AG09309 (cell line): ENCODE measurements around the gene SULT1A2.
"Not testable (repeated sequence)": the region's sequence is repeated elsewhere in the genome, so short reads cannot be mapped to it uniquely, and the experiment has no call there.

Source experiments
- DNase-seq: peaks from one replicate; pipeline ENCODE4 v3.0.0-alpha.2; 2010; ENCODE audit warnings: low read depth
- H3K4me3 ChIP-seq: 2 replicates; pipeline ENCODE4 v1.5.1; 2011; ENCODE audit warnings: mild to moderate bottlenecking, low read depth, low read length, moderate library complexity; ENCODE audit not compliant: control insufficient read depth
- TF ChIP-seq, protein P1 (sequence below): IDR thresholded peaks from 2 replicates; pipeline ENCODE4 v1.5.1; 2011; ENCODE audit warnings: mild to moderate bottlenecking, low read depth, low read length, inconsistent platforms; ENCODE audit not compliant: insufficient read depth, control insufficient read depth; ENCODE audit errors: missing control alignments

The SULT1A2 gene

DNA sequence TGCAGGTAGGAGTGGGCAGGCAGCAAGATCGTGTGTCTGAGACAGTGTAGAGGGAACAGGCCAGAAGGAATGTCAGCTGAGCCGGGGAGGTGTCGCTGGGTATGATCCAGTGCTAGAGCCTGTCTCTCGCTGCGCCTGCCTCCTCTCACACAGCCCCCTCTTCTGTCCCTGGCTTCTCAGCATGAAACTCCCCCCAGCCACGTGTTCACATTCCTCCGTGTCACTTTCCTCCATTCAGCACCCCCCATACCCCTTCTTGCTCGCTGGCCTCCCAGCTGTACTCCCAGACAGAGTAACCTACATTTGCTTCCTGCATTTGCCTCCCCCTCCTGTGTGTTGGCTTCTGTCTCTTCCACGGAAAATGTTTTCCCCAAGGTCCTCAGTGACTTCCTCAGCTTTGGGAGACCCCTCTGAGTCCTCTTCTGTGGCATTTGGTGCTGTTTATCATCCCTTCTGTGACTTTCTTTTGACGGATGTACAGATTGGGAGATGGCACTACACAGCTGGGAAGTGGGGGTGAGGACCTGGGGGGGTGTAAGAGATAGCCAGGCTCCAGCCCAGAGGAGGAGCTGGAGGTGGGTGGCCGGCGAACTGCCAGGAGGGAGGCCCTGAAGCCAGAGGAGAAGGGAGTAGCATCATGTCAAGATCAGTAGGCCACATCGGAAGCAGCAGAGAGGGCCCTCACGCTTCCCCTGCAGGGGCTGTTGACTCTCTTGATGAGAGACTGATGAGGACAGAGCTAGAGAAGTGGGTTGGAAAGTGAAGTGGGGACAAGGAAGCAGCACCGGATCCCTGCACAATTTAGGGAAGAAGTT, 23.9 kb downstream of the SULT1A2 start:
- H3K4me3 ChIP-seq: no peak overlapping the region
- TF ChIP-seq, protein P1, sequence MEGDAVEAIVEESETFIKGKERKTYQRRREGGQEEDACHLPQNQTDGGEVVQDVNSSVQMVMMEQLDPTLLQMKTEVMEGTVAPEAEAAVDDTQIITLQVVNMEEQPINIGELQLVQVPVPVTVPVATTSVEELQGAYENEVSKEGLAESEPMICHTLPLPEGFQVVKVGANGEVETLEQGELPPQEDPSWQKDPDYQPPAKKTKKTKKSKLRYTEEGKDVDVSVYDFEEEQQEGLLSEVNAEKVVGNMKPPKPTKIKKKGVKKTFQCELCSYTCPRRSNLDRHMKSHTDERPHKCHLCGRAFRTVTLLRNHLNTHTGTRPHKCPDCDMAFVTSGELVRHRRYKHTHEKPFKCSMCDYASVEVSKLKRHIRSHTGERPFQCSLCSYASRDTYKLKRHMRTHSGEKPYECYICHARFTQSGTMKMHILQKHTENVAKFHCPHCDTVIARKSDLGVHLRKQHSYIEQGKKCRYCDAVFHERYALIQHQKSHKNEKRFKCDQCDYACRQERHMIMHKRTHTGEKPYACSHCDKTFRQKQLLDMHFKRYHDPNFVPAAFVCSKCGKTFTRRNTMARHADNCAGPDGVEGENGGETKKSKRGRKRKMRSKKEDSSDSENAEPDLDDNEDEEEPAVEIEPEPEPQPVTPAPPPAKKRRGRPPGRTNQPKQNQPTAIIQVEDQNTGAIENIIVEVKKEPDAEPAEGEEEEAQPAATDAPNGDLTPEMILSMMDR: no peak
- DNase-seq: no peak

DNA sequence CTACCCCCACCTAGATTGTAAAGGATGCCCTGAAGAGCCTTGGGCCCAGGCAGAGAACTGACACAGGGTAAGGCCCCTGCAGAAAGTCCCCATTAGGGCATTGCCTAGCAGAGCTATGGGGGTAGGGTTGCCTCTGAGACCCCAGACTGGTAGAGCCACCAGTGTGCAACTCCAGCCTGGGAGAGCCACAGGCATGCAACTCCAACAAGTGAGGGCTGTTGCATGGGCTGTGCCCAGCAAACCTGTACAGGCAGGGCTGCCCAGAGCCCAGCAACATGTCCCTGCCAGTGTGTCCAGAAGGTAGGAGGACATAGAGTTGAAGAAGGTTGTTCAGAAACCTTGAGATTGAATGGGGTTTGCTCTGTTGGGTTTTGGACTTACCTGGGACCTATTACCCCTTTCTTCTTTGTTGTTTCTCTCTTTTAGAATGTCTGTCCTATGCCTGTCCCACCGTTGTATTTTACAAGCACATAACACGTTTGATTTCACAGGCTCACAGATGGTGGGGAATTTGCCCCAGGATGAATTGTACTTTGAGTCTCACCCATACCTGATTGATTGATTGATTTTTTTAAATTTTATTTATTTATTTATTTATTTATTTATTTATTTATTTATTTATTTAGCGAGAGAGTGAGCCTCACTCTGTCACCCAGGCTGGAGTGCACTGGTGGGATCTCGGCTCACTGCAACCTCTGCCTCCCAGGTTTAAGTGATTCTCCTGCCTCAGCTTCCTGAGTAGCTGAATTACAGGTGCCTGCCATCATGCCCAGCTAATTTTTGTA, 26.7 kb downstream of the SULT1A2 start:
- TF ChIP-seq, protein P1: no peak
- no peak for DNase-seq
- H3K4me3 ChIP-seq: no peak overlapping the region

DNA sequence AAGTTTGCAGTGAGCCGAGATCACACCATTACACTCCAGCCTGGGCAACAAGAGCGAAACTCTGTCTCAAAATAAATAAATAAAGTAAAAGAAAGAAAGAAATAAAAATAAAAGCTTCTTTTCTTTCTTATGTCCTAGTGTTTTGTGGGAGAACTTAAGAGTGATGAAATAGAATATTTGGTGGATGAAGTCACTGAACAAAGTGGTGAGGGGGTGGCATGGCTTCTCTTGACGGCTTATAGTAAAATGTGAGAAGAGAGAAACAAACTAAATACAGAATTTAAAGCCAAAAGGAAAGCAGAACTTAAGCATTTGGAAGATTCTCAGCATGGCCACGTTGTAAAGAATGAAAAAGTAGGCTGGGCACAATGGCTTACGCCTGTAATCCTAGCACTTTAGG, 27.8 kb downstream of the SULT1A2 start:
- DNase-seq: no peak
- no peak overlapping the region for H3K4me3 ChIP-seq
- TF ChIP-seq, protein P1: no peak

DNA sequence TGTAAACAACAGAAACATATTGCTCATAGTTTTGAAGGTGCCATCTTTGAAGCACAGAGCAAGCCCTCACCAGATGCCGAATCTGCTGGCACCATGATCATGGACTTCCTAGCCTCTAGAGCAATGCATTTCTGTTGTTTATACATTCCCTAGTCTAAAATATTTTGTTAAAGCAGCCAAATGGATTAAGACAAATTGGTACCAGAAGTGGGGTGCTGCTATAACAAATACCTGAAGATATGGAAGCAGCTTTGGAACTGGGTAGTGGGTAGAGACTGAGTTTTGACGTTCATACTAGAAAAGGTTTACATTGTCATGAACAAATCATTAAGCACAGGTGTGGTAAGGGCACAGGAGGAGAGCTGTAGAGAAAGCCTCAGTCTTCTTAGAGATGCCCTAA, 29.6 kb downstream of the SULT1A2 start:
- TF ChIP-seq, protein P1: no peak
- no peak overlapping the region for H3K4me3 ChIP-seq
- DNase-seq: no peak

DNA sequence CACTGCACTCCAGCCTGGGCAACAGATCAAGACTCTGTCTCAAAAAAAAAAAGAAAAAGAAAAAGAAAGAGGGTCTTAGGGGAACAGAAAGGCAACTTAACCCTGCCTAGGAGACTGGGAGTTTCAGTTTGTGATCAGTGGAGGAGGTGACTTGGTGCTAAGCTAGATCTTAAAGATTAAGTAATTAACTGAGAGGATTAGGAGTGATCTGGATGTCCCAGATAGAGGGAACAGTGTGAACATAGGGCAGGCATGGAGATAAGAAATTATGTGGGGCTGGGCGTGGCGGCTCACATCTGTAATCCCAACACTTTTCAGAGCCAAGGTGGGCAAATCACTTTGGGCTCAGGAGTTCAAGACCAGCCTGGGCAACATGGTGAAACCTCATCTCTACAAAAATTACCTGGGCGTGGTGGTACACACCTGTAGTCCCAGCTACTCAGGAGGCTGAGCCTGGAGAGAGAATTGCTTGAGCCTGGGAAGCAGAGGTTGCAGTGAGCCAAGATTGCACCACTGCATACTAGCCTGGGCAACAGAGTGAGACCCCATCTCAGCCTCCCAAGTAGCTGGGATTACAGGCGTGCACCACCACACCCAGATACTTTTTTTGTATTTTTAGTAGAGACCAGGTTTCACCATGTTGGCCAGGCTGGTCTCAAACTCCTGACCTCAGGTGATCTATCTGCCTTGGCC, 30.5 kb downstream of the SULT1A2 start:
- H3K4me3 ChIP-seq, DNase-seq: not testable (repeated sequence)

DNA sequence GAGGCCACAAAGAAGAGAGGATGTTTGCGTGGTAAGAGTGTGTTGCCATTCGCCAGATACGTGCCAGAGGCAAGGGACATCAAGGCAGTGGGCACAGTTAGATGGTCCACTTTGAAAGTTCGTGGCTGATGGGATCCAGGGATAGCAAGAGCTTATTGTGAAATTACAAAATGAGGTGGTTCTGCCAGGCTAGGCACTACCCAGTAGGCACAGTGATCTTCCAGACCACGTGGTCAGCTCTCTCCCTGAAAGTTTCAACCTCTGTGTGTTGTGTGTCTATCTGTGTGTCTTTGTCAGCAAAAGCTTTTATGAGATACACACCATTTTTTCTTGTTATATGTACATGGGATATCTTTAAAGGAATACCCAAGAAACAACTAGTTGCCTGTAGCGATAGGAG, 33.6 kb downstream of the SULT1A2 start:
- DNase-seq: no peak
- TF ChIP-seq, protein P1: no peak
- no peak overlapping the region for H3K4me3 ChIP-seq

DNA sequence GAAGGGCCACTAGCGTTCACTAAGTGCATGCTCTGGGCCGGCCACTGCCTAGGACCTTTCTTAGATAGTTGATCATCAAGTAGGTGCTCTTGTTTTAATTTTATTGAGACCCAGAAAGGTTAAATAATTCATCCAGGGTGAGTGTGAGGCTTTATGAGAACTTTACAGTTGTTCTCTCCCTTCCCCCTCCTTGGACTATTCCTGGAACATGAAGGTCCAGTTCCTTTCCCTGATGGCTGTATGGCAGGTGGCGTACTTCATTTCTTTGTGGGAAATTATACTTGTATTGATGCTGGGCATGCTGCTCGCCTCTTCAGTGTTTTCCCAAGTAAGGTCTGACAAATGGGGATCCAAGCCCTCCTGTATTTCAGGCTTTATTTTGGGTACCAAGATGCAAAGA, 34.7 kb downstream of the SULT1A2 start:
- TF ChIP-seq, protein P1: no peak
- H3K4me3 ChIP-seq: no peak overlapping the region
- DNase-seq: no peak
